Skeletal muscle tissue (tissue), 4 donors: Measurements from ENCODE around the gene PRB4. TPM values are rescaled to one million over a fixed set of nuclear protein-coding genes. Genes with fewer than 3 reads are reported as not detected.
"Not testable (repeated sequence)": the region's sequence is repeated elsewhere in the genome, so short reads cannot be mapped to it uniquely, and the experiment has no call there.

Experiments
- H3K27ac ChIP-seq: one replicate; pipeline ENCODE4 v1.7.0; 2013; ENCODE audit warnings: mild to moderate bottlenecking, low read depth, low read length, inconsistent platforms
- H3K27me3 ChIP-seq, 3 donors: one replicate each; pipeline ENCODE4 v1.7.0; 2013; ENCODE audit warnings: low read length in 3 of 3; ENCODE audit not compliant: control insufficient read depth in 3 of 3, insufficient read depth in 3 of 3
- H3K36me3 ChIP-seq, 3 donors: one replicate each; pipeline ENCODE4 v1.7.0; 2013; ENCODE audit warnings: low read length in 3 of 3; ENCODE audit not compliant: control insufficient read depth in 3 of 3, insufficient read depth in 3 of 3
- H3K4me1 ChIP-seq, 3 donors: one replicate each; pipeline ENCODE4 v1.7.0; 2013; ENCODE audit warnings: low read length in 3 of 3, mild to moderate bottlenecking in 3 of 3; ENCODE audit not compliant: control insufficient read depth in 3 of 3, insufficient read depth in 3 of 3
- H3K4me3 ChIP-seq, 3 donors: one replicate each; pipeline ENCODE4 v1.7.0; 2013; ENCODE audit warnings: low read length in 3 of 3
- H3K9ac ChIP-seq, 3 donors: one replicate each; pipeline ENCODE4 v1.7.0; 2013; ENCODE audit warnings: low read length in 3 of 3, mild to moderate bottlenecking in 3 of 3, moderate library complexity in 2 of 3, low read depth in 1 of 3
- H3K9me3 ChIP-seq, 3 donors: one replicate each; pipeline ENCODE4 v1.7.0; 2013; ENCODE audit warnings: low read length in 3 of 3; ENCODE audit not compliant: control insufficient read depth in 3 of 3
- total RNA-seq: library from RNA; depleted of rRNA; stranded (reverse); fragments of >200 nt; gene quantifications from one replicate; pipeline ENCODE4 v1.2.3, GENCODE V29; 2014
- donor health status: Osteomylitis.

Gene PRB4
- total RNA-seq = not detected

DNA sequence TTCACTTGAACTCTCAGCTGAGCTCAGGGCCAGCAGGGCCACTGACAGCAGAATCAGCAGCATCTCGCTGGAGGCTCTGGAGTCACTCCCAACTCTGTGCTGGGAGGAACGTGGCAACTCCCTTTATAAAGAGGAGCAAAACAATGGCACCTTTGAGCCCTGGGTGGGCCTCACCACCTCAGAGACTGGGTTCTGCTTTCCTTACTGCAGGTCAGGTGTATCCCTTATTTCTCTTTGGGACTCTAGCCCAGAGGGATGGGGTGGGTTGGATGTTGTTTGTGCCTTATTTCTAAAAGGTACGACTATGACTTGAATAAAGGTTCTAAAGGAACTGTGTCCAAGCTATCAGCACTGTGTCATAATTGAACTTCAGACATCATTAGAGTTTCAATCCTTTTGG, at the start of gene PRB4:
Gene PRB4, minus strand, starts transcription at position 101 of the 400 bp plus-strand sequence. Its CDS starts 38 bp downstream, at position 63.
- Histone ChIP-seq H3K4me3 (no peak within 1 kb of the TSS), H3K9me3 (peaks cover 0 to 2% (median 2%) of the 10 kb centered on the region in 3 donors), H3K27ac (no peak within 1 kb of the TSS), H3K27me3 (no peaks in the 10 kb centered on the region), H3K4me1 (no peaks in the 10 kb centered on the region), H3K36me3 (no peaks in the 10 kb centered on the region), H3K9ac (no peak within 1 kb of the TSS)

DNA sequence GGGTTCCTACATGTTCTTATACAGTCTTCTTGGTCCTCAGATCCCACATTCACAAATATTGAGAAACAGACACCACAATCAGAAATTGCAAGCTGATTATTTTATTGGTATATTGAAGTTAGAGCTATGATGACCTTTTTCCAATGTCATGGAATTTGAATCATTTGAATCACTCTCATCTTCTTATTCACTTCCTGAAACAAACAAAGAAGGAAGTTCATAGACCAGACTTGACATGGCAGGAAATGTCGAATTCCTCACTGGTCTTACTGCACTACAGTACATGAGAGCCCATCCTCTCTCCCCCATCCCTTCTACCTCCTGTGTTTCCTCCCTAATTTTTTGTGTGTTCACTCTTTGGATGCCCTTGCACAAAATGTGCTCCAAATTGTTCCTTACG, 41.5 kb upstream of the PRB4 start:
- not testable (repeated sequence) for H3K9ac ChIP-seq, H3K36me3 ChIP-seq, H3K27me3 ChIP-seq, H3K4me1 ChIP-seq, H3K27ac ChIP-seq, H3K9me3 ChIP-seq, H3K4me3 ChIP-seq

DNA sequence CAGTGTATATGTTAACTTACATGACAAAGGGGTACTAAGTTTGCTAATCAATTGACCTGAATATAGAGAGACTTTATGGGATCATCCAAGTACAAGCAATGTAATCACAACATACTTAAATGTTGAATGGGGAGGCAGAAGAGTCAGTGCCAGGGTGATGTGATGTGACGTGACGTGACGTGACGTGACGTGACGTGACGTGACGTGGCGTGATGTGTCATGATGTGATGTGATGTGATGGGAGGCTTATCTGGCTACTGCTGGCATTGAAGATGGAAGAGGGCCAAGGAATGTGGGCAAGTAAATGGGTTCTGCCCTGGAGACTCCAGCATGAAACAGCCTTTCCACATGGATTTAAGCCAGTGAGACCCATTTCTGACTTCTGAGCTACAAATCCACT, 38.2 kb upstream of the PRB4 start:
- peaks cover 0 to 2% (median 0%) of the 10 kb centered on the region in 3 donors for H3K9me3 ChIP-seq
- no peak overlapping the region for H3K27ac ChIP-seq
- H3K4me3 ChIP-seq = no peak overlapping the region

DNA sequence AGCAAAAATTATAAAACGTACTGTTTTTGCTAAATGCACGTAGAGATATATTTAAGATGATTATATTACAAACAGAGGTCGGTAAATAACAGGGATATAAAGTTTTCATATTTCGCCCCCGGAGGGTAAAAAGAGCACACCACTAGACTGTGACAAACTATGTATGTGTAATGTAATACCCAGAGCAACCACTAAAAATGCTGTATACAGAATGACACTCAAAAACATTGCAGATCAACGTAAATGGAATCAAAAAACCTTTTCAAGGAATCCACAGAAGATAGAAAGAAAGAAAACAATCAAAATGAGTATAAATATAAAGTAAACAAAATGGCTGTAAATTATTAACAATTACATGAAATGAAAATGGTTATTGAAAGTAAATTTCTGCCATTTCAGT, 37.6 kb upstream of the PRB4 start:
- no peak overlapping the region for H3K27ac ChIP-seq
- no peak overlapping the region for H3K4me3 ChIP-seq
- H3K36me3 ChIP-seq = no peaks in the 10 kb centered on the region
- H3K4me1 ChIP-seq = no peaks in the 10 kb centered on the region
- no peak overlapping the region for H3K9ac ChIP-seq
- peaks cover 0 to 2% (median 0%) of the 10 kb centered on the region in 3 donors for H3K9me3 ChIP-seq
- H3K27me3 ChIP-seq = no peaks in the 10 kb centered on the region

More for the DNA sequence above, 38.2 kb upstream of the PRB4 start:
- no peak overlapping the region for H3K9ac ChIP-seq
- H3K4me1 ChIP-seq = no peaks in the 10 kb centered on the region
- no peaks in the 10 kb centered on the region for H3K27me3 ChIP-seq
- no peaks in the 10 kb centered on the region for H3K36me3 ChIP-seq

DNA sequence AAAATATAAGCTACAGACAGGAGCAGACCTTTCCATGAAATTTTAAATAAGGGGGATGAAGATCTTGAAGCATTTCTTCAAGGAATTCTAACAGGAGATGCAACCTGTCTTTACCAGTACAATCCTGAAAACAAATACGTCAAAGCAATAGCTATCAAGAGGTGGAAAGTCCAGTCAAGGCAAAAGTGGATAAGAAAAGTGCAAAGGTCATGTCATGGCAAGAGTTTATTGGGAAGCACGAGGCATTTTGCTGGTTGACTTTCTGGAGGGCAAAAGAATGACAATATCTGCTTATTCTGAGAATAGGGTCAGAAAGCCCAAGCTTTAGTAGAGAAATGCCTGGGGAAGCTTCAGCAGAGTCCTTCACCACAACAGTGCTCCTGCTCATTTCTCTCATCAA, 34.3 kb upstream of the PRB4 start:
- Histone ChIP-seq H3K27ac (no peak overlapping the region), H3K9ac (no peak overlapping the region), H3K4me3 (no peak overlapping the region), H3K36me3 (no peaks in the 10 kb centered on the region), H3K4me1 (no peaks in the 10 kb centered on the region), H3K9me3 (peaks cover 0 to 2% (median 0%) of the 10 kb centered on the region in 3 donors), H3K27me3 (no peaks in the 10 kb centered on the region)

DNA sequence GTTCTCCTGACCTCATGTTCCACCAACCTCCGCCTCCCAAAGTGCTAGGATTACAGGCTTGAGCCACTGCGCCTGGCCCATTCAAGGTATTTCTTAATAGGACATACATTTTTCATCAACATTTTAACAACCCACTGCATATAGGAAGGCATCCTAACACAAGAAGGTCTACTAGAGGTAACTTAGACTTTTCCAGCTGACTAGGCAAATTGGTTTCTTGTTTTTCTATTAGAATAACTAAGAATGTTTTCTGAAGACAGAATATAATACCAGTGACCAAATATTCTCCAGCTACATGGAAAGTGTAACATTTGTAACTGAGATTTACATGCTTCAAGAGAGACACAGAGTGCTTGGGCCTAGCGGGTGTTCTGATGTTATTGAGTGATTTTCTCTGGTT, 14.2 kb upstream of the PRB4 start:
- Histone ChIP-seq H3K4me3 (no peak overlapping the region), H3K36me3 (no peaks in the 10 kb centered on the region), H3K27ac (no peak overlapping the region), H3K27me3 (no peaks in the 10 kb centered on the region), H3K4me1 (no peaks in the 10 kb centered on the region), H3K9ac (no peak overlapping the region), H3K9me3 (no peaks in the 10 kb centered on the region)

DNA sequence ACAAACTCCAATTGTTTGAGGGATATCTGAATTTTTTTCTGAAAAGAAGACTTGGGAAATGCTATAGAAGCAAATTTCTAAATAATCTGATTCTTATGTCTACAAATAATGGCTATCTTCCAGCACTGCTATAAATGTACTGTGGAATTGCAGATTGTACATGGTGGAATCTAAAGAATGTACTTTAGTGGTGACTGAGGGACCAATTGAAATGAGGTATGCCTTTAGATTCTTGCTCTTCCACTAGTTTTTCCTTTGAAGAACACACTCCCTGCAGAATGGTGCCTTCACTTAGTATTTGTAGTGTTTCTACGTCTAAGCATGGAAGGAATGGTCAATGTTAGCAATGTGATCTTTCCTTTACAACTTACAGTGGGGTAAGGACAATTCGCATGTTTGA, 11.7 kb upstream of the PRB4 start:
- no peak overlapping the region for H3K27ac ChIP-seq
- no peaks in the 10 kb centered on the region for H3K27me3 ChIP-seq
- H3K36me3 ChIP-seq = no peaks in the 10 kb centered on the region
- no peaks in the 10 kb centered on the region for H3K9me3 ChIP-seq
- H3K4me3 ChIP-seq = no peak overlapping the region
- no peak overlapping the region for H3K9ac ChIP-seq
- H3K4me1 ChIP-seq = no peaks in the 10 kb centered on the region

DNA sequence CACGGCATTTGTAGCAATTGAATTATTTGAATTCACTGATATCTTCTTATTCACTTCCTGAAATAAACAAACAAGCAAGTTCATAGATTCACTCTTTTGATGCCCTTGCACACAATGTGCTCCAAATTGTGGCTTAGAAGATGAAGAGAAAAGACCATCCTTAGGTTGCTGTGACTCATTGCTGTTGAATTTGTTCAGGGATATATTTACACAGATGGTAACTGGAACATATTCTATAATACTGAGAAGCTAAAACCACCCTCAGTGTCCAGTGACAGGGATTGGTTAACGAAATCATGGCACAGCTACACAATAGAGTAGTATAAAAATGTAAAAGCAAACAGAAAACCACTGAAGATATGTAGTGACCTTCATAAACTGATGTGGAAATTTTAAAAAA, 3.1 kb downstream of the PRB4 start:
- Histone ChIP-seq H3K9me3 (peaks cover 0 to 2% (median 2%) of the 10 kb centered on the region in 3 donors), H3K4me1 (no peaks in the 10 kb centered on the region), H3K27me3 (no peaks in the 10 kb centered on the region), H3K4me3 (no peak overlapping the region), H3K36me3 (no peaks in the 10 kb centered on the region), H3K9ac (no peak overlapping the region), H3K27ac (no peak overlapping the region)

DNA sequence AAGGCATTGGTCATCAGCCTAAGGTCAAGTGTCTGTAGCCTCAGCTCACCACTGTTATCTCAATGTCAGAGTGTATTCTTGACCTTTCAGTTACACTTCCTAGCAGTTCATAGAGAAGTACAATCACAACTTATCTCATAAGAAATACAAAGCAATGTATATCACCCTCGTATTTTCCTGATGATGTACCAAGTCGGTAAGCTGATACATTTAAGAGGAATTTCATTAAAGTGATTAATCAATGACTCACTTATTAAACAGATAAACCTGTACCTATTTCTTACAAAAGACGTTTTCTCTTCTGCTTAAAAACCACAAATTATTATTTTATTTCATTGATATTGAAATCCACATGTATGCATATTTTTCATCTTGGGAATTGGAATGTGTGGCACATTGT, 36.8 kb downstream of the PRB4 start:
- H3K9ac ChIP-seq = no peak overlapping the region
- H3K27me3 ChIP-seq = no peaks in the 10 kb centered on the region
- no peaks in the 10 kb centered on the region for H3K9me3 ChIP-seq
- no peaks in the 10 kb centered on the region for H3K4me1 ChIP-seq
- no peak overlapping the region for H3K4me3 ChIP-seq
- H3K36me3 ChIP-seq = no peaks in the 10 kb centered on the region
- H3K27ac ChIP-seq = no peak overlapping the region

DNA sequence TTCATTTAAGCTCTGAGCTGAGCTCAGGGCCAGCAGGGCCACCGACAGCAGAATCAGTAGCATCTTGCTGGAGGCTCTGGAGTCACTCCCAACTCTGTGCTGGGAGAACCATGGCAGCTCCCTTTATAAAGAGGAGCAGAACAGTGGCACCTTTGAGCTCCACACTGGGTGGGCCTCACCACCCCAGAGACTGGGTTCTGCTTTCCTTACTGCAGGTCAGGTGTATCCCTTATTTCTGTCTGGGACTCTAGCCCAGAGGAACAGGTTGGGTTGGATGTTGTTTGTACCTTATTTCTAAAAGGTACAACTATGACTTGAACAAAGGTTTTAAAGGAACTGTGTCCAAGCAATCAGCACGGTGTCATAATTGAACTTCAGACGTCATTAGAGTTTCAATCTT, 40.6 kb downstream of the PRB4 start, which contains the start of gene PRB3:
Gene PRB3, minus strand, starts transcription at position 101 of the 400 bp plus-strand sequence. Its CDS starts 38 bp downstream, at position 63.
- Histone ChIP-seq H3K27ac (no peak within 1 kb of the TSS), H3K9ac (no peak within 1 kb of the TSS), H3K4me1 (no peaks in the 10 kb centered on the region), H3K36me3 (no peaks in the 10 kb centered on the region), H3K9me3 (peaks cover 0 to 2% (median 0%) of the 10 kb centered on the region in 3 donors), H3K4me3 (no peak within 1 kb of the TSS), H3K27me3 (no peaks in the 10 kb centered on the region)

DNA sequence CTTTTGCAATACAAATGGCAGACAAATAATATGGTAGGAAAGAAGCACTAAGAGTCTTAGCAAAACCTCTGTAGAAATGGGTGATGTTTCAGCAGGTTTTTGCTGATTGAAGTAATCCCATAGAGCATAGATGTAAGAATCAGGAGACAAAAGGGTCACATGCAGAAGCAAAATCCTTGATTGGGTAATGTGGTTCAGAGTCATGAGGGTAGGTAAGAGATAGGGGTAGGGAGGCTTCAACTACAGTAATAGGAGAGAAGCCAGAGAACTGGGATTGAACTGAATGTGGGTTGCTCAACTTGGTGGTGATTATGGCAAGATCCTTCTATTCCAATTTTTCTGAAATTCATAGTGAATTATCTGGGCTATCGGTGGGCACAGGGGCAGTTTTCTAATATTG, 45.7 kb downstream of the PRB4 start:
- no peak overlapping the region for H3K4me3 ChIP-seq
- no peaks in the 10 kb centered on the region for H3K36me3 ChIP-seq
- no peak overlapping the region for H3K27ac ChIP-seq
- no peak overlapping the region for H3K9ac ChIP-seq
- peaks cover 0 to 2% (median 0%) of the 10 kb centered on the region in 3 donors for H3K9me3 ChIP-seq
- no peaks in the 10 kb centered on the region for H3K27me3 ChIP-seq
- H3K4me1 ChIP-seq = no peaks in the 10 kb centered on the region
